DMS79 treated with DMSO at 0.1 percent for 48 hours (cell line): ENCODE data around the gene ALOX12.
"Not testable (repeated sequence)": the region's sequence is repeated elsewhere in the genome, so short reads cannot be mapped to it uniquely, and the experiment has no call there.

Experiments used
- DNase-seq: peaks from one replicate; lab custom pipeline; 2025; lab: John Stamatoyannopoulos, UW

The ALOX12 gene

DNA sequence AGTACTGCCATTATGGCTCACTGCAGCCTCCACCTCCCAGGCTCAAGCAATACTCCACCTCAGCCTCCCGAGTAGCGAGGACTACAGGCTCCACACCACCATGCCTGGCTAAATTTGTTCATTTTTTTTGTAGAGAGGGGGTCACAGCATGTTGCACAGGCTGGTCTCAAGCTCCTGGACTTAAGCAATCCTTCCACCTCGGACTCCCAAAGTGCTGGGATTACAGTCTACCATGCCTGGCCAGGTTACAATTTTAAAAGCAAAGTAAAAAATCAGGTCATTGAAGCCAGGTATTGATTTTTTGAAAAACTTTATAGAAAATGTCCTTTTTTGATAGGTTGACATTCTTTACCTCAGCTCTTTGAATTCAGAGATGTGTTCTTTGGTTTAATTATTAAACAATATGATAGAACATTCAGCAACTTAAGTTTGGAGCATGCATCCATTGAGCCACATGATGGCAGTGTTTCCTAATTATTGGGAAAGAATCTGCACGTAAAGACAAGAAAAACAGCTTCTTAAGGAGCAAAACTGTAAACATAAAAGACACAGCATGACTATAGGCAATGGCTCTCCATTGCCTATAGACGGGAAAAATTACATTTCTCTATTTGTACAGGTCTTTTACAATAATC is 49.8 kb downstream of the ALOX12 start:
- peak; percentile 78 for DNase-seq

DNA sequence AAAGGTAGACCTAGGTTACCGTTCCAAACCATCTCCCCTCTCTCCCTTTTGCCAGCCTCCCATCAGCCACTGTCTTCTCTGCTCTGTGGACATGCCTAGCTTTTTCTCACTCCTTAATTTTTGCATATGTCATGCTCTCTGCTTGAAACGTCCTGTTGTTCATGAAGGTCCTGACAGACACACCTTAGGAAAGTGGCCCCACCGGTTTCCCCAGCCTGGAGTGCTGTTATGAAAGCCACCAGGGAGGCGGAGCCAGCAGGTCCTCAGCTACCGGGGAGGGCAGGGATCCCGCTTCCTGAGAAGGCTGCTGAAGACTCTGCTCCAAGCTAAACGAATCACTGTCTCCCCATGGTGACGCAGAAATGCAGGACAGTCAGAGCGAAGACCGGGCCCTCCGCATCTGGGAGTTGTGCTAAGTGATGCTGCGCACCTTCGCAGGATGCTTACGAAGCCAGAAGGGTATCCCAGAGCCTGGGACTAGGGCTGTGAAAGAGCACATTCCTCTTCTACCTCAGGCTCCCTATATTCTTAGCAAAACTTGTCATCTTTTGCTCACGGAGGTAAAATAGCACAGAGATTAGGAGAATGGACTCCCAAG is 50.4 kb downstream of the ALOX12 start:
- peak; percentile 78 for DNase-seq

DNA sequence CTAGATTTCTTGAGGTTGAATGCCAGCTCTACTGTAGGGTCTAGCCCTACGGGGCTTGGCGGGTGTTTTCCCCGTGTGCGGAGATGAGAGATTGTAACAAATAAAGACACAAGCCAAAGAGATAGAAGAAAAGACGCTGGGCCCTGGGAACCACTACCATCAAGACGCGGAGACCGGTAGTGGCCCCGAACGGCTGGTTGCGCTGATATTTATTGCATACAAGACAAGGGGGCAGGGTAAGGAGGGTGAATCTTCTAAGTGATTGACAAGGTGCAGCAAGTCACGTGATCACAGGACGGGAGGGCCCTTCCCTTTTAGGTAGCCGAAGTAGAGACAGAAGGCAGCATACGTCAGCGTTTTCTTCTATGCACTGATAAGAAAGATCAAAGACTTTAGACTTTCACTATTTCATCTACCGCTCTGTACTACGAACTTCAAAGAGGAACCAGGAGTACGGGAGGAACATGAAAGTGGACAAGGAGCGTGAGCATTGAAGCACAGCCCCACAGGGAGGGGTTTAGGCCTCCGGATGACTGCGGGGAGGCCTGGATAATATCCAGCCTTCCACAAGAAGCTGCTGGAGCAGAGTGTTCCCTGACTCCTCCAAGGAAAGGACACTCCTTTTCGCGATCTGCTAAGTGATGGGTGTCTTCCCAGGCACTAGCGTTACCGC is 51.0 kb downstream of the ALOX12 start:
- peak; percentile 61 for DNase-seq

DNA sequence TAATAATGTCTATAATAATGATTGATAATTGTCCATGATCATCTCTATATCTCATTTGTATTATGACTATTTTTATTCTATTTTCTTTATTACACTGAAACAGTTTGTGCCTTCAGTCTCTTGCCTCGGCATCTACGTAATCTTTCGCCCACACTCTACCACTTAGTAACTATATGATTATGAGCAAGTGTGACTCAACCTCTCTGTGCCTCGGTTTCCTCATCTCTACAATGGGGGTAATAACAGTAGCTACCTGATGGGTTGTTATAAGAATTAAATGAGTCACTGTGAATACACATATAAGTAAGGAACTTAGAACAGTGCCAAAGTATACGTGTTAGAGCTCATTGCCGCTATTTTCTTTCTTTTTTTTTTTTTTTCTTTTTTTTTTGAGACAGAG is 51.7 kb downstream of the ALOX12 start:
- no peak for DNase-seq

DNA sequence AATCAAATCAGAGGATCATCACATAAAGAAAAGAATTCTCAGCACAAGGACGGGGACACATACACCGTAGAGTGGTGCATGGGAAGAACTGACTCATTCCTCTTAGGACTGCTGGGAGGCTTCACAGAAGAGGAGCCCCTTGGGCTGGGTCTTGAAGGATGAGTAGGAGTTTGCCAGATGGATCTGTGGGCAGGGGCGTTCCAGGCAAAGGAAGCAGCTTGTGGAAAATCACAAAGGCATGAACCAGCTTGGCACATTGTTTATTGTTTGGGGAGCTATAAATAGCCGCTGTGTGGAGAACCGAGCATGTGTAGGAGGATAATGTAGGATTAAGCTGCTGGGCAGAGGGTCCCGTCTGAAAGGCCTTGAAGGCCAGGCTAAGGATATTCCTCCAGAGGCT is 53.1 kb downstream of the ALOX12 start:
- no peak for DNase-seq

DNA sequence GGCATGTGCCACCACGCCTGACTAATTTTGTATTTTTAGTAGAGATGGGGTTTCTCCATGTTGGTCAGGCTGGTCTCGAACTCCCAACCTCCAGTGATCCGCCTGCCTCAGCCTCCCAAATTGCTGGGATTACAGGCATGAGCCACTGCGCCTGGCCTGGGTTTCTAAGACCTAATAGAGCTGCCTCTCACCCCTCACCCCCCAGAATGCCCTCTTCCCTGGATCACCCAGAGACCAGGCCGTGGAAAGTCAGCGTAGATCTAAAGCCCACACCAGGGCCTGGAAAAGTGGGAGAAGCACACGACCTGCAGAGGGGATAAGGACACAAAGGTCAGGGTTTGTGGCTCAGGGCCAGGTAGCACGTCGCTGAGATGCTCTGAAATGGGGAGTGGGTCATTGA is 54.7 kb downstream of the ALOX12 start:
- DNase-seq: not testable (repeated sequence)

DNA sequence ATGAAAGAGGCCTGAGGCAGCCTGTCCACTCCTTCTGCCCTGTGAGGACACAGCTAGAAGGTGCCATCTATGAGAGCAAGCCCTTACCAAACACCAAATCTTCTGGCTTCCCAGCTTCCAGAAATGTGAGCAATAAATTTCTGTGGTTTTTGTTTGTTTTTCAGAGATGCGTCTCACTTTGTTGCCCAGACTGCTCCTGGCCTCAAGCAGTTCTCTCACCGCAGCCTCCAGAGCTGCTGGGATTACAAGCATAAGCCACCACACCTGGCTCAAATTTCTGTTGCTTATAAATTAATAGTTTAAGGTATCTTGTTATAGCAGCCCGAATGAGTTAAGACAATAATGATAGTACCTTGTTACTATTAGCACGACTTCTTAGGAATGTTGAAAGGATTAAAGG is 60.5 kb downstream of the ALOX12 start:
- no peak for DNase-seq

DNA sequence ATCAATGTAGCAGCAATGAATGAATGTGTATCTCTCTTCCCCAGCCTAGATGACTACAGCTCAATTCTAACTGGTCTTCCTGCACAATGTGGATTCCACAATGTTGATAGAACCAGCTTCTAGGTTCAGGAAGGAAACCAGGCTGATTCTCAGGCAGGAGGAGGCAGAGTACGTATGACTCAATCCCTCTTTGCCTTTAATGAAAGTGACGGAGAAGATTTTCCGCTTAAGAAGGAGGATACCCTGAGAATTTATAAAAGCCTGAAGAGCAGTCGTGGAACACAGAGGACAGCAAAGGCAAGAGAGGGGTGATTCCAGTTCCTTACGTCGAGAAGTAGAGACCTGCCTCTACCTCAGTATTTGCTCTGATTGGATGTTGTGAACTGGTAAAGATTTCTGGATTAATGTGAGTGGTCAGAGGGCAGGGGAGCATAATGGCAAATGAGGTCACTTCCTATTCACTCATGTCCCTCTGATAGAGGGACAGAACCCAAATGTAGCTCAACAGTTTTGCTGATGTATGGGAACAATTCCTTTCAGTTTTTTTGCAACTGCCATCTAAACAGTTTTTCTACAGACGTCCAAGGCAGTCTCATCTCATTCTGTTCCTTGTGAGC is 63.1 kb downstream of the ALOX12 start:
- DNase-seq: no peak
